HG03196 (cell line): ENCODE results near the gene POLR1A.
"Not testable (repeated sequence)": the region's sequence is repeated elsewhere in the genome, so short reads cannot be mapped to it uniquely, and the experiment has no call there.

ENCODE experiments used
- ATAC-seq: cut with Tn5 transposase; IDR thresholded peaks from one replicate; pipeline ENCODE4 v1.9.1; 2021; ENCODE audit not compliant: unreplicated experiment

POLR1A gene

DNA sequence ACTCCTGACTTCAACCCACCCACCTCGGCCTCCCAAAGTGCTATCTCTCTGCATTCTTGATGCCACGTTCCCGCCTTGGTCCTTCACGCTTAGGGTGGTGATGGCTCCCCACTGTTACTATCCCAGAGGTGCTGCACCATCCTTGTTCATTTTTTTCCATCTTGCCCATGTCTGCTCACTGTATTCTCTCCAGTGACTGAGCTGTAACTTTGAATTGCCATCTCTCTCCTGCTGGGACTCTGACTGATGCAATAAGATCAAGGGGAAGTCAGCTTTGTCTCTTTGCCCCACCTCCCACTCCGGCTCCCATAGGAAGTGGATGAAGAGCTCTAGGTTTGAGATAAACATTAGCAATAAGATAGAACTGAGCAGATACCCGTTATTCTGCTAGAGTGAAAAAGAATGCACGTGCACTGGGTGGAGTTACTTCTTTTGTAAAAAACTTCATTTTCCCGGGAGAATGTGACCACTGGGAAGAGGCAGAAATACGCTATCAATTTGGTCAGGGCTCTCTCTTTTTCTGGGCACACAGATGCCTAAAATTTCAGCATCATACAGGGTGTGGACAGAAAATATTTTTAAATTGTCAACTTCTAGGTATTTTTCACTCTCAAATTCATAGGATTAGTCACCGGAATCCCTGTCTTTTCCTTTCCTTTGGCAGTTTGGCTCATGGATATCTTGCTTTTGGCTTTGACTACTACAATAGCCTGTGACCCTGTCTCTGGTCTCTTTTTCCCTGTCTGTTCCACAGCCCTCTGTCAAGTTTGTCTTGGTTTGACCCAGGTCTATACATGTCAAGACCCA is 105.4 kb downstream of the POLR1A start:
- ATAC-seq, result no peak

DNA sequence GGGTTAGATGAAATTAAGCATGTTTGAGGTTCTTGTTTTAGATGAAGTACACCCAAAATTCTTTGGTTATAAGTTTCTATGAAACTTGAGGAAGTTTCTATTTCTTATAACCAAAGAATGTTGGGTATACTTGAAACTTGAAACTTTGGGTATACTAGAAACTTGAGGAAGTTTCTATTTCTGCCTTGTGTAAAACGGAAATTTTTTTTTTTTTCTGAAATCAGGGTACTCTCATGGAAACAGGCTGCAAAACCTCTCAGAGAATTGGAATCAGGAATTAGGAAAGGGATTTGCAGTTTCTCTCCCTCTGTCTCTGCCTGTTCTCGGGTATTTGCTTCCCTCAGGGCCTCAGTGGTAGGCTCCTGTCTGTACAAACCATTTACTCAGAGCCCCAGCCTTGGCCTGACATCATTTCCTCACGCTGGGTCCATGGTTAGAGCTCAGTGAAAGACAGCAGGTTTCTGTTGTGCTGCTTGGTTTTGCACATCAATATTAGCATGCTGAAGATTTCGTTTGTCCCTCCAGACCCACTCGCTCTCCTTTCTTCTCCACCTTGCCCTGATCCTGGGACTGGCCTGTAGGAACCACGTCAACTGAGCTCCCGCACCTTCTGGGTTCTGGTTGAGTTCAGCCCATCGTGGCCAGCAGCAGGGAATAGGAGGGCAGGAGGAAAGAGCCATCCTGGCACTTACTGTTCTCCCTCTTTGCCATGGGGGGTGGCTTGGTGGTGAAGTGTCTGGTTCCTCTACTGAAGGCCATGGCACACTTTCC is 106.4 kb downstream of the POLR1A start:
- ATAC-seq, result peak; percentile 67

DNA sequence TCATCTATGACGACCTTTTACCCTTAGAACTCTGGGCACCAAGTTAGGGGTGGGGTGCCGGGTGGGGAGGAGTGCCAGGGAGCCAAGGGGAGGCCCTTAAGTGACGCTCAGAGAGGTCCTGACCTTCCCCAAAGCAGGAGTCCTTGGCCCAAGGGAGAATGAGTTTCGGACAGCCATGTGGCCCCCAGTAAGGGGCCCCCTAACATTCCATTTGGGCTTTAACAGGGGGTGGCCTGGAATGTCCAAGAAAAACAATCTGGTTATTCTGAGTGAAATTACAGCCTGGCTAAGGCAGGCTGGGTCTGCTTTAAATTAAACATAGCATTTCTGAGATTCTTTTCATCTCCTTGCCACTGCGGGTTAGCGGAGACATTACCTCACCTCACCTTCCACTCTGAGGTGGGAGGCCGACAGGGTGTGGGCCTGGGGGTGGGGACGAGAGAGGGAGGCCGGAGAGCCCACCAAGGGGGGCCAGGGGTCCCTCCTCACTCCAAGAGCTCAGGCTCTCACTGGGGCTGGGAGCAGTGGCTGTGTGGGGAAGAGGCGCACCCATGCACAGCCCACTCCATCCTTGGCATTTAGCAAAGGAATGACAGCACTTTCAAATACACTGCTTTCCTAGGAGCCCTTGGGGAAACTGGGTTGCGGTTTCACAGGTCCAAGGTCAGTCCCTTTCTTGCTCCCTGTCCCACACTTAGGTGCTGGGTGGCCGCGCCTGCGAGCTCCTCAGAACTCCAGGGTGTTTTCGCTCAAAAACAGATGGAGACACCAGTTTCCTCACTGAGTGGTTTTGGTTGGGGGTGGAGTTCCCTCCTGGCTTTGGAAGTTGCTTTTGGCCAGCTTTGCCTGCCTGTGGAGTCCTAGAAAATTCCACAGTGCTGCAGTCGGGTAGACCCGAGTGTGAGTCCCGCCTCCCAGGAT is 107.4 kb downstream of the POLR1A start:
- no peak for ATAC-seq

DNA sequence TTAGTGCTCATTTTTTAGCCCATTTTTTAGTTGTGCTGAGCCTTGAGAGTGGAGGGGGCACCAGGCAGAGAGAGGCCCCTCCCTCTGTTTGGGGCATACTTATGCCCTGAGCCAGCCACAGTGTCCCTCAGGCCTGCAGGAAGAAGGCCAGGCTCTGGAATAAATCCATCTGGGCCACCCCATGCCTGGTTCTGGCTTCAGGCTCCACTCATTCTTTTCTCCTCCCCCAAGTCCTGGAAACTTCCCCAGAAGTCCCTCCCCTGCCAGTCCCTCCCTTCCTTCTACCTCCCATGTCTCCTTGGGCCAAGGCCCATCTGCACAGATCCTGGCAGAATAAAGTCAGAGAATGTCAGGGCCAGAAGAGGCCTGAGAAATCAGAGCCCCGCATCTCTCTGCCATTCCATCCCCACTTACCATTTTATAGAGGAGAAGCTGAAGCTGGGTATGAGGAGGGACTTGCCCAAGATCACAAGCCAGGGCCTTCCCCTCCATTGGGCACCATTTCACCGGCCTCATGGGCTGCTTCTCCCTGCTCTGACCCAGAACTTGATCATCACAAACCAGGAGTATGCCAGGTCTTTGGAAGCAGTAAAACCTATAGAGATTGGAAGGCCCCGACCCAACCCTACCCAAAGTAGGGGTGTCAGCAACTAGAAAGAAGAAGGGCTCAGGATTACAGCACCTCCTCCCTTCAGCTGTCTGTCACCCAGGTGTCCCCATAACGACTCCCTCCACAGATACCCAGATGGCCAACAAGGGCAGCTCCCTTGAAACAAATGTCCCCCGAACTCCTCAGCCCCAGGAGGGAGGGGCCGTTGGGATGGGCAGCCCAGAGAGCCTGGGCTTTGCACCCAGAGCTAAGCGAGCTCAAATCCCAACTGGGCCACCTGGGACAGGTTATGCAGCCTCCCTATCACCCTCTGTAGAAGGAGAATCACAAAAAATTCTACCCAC is 108.4 kb downstream of the POLR1A start:
- ATAC-seq, result no peak

DNA sequence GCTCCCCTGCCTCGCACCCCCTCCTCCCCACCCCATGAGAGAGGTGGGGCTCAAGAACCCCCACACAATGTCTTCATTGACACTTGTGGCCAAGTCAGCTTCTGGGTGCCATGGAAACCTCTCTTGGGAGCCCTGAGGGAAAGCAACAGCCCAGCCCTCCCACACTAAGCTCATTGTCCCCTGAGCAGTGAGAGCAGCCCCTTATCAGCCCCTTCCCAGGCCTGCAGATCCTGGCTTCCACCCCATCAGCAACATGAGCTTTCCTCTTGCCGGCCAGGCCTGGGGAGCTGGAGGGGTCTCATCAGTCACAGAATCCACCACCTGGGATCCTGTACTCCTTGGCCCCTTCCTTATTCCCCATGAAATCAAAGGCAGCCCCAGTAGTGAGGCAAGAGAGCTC is 109.1 kb downstream of the POLR1A start:
- no peak for ATAC-seq

DNA sequence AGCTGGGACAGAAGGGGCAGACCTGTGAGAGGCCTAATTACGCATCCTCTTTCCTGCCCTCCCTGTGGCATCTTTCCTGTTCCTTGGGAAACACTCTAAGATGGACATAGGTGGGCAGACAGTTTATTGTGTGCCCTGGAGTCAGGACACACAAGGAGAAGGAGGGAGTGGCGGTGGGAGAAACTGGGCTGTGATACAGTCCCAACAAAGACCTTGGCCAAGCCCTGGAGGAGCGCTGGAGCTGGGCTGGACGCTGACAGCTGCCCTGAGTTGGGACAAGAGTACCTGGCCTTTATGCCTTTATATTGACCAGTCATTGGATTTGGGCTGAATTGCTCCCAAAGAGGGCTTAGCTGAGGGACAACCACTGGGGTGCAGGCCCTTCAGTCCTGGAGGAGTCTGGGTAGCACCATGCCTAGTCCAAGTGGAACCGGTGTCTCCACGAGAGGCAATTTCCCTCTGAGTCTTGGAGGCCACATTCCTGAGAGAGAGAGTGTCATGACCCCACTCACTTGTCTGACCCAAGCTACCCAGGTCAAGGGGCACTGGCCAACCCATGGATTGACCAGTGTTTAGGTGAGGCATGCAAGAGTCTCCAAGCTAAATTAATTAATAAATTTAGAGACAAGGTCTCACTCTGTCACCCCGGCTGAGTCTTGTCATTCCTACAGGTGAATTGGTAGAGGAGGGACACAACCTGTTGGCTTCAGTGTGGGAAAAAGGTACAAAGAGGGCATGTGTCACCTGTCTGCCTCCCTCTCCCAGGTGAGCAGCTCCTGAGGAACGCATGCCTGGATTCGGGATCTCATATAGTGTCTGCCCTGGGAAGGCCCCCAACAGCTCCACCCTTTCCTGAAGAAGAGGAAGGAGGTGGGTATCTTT is 109.8 kb downstream of the POLR1A start:
- no peak for ATAC-seq

DNA sequence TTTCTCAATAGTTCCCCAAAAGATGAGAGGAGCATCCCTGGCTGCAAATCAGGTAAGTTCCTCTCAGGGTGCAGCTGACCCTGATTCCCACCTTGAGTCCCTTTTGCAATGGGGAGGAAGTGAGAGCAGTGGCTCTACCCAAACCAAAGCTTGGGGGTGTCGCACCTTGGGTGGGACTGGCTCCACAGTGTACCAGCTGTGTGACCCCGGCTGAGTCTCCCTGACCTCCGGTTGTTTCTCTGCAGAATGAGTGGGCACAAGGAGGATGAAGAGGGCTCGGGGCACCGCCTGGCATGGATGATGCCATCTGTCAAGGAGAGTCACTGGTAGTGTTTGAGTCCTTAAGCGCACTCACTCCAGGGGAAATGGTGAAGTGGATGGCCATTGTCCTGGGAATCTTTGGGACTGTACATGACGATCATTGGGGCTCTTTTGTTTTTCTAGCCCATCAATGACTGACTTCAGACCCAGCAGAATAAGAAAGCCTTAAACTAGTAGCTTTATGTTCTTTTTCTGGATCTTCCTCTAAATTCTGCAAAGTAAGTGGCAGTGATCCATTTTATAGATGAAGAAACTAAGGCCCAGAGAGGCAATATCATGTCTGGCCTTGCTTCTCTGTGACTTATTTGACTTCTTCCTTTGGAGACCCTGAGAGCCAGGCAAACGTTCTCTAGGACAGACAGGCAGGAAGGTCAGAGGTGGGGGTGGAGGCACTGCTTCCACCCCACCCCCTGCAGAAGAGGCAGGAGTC is 110.6 kb downstream of the POLR1A start:
- no peak for ATAC-seq

DNA sequence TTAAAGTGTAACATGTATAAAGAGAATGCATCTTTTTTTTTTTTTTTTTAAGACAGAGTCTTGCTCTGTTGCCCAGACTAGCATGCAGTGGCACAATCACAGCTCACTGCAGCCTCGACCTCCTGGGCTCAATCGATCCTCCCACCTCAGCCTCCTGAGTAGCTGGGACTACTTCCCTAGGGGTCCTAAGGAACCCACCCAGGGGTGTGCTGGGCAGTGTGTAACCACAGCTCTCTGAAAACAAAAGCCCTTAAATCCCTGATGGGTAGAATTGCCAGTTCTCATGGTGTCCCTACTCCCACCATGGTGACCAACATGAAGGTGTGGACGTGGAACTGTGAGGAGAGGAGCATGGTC is 111.3 kb downstream of the POLR1A start:
- ATAC-seq, result no peak

DNA sequence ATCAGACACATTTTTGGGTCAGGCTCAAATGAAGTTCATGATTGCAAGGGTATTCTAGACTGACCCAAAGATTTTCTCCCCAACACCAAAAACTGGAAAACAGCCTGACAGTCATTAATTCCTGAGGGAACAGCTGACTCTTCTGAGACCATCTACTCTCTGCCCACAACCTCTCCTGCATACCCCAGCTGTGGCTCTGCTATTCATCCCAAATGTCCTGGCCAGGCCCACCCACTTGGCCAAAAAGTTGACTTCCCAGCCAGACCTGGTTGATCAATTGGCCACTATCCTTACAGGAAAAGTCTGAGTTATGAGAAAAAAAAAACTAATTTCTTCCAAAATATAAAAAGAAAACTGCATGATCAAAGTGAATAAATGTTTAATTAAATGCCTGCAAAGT is 113.1 kb downstream of the POLR1A start:
- ATAC-seq, result no peak

DNA sequence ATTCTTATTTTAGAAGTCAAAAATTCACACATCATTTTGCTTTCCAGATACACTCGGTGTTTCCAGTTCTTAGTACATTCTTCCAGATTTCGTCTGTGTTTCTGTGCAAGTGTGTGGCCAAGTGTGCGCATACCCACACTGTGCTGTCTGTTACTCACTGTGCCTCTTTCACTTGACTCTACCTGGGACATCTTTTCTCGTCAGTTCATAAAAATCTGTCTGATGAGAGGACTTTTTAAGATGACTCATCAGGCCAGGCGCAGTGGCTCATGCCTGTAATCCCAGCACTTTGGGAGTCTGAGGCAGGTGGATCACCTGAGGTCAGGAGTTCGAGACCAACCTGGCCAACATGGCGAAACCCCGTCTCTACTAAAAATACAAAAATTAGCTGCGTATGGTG is 113.6 kb downstream of the POLR1A start:
- not testable (repeated sequence) for ATAC-seq

DNA sequence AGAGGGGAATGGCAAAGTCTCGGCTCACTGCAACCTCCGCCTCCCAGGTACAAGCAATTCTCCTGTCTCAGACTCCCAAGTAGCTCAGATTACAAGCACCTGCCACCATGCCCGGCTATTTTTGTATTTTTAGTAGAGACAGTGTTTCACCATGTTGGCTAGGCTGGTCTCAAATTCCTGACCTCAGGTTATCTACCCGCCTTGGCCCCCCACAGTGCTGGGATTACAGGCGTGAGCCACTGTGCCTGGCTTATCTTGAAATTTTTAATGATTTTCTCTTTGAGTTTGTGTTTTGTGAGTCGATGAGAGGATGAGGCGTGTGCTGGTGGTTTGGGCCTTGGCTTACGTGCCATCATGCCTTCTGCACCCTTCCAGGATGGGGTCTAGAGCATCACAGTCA is 115.6 kb downstream of the POLR1A start:
- ATAC-seq, result no peak

DNA sequence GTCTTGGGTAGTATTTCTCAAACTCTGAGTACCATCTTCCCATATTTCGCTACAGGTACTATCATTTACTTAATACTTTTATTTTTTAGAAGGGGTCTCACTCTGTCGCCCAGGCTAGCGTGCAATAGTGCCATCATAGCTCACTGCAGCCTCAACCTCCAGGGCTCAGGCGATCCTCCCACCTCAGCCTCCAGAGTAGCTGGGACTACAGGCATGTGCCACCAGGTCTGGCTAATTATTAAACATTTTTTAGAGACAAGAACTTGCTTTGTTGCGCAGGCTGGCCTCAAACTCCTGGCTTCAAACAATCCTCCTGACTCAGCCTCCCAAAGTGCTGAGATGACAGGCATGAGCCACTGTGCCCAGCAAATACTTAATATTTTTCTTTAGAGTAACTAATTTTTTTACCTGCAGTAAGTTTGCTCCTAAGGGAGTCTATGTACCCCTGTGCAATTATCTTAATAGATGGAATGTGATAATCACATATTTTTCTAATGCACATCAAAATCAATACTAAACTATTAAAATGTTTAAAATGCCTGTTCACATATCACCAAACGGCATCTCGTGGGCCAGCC is 116.3 kb downstream of the POLR1A start:
- ATAC-seq, result no peak

DNA sequence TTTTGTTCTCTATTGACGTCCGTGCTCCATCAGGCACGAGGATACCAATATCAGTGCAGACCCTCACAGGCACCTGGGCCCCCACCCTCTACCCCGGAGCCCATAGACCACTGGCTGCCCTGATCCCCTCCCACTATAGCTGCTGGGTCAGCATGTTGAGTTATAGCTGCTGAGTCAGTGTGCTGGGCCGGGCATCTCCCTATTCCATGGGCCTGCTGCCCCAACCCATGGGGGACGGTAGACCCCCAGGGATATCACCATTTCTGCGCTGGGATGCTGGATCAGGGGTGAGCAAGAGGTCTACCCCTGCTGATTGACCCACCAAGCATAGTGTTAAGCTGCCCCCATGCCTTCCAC is 116.8 kb downstream of the POLR1A start:
- ATAC-seq, result no peak

DNA sequence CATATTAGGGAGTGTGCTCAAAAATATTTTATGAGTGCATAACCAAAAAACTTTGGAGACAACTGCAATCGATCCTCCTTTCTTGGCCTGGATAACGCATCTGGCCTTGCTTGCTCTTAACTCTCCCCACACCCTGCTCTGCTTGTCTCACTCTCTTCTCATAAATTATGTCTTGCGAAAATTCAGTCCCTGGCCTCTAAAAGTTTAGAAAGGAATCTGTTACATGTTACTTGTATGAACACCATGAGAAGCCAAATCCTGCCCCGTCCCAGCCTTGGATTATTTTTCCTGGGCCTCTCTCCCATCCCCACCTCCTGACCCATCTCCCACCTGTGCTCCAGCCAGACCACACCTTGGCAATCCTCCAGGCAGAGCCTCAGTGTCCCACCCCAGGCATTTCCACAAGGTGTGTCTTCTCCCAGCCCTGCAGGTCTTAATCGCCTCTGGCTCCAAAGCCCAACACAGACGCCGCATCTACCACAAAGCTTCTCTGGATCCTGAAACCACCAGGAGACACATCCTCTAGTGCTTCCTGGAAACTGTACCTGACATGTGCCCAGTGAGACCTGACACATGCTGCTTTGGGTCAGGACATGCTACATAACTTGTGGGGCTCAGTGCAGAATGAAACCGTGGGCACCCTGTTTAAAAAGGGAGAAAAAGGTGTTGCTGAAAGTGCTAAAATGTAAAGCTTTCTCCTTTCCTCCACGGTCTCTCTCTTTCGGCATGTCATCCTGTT is 117.3 kb downstream of the POLR1A start:
- no peak for ATAC-seq

DNA sequence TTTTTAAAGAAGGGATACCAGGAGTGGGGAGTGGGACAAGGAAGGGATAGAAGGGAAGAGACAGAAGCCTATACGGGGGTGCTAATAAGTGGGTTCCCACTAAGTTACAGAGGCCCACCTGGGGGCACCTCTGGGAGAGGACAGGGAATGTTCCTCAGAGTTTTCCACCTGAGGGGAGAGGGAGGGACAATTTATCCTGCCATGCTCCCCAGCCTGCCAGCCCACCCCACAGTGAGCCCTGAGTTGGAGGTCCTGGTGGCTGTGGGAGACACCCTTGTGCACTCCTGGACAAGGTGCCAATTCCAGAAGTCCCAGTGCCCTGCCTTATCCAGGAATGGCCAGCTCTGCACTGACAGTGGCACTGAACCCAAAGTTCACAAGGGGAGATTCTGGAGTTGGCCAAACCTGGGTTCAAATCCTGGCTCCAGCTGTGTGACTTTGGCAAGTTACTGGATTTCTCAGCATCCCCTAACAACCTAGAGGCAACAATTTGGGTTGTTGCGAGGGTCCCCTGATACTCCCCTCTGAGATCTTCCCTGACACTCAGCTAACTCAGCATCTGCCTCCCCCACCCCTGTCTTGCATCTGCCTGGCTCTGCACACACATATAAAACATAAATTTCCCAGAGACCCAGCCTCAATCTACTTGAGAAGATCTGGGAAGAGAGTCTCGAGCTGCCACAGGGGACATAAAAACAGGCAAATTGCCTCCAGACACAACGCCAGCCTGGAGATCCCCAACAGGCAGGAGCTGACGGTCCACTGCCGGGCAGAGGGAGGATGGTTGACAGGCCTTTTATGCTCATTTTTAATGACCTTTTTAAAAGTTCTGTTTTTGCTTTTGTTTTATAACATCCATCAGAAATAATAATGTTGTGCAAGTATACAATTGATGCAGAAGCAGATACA is 118.2 kb downstream of the POLR1A start:
- ATAC-seq, result no peak

DNA sequence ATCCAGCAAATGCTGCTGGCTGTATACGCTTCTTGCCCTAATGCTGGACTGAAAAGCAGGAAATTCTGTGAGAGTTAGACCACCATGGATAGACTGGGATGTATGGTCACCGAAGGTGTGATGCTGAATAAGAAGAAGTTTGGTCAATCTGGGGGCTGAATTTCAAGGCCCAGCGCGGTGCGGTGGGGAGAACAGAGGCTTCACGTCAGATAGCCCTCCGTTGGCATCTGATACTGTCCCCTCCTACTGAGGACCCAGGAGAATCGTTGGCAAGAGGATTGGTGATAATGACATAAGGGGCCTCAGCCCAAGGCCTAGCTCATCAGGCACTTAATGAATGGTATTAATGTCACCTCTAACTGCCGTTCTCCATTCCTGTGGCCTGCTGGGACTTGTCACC is 119.6 kb downstream of the POLR1A start:
- no peak for ATAC-seq

DNA sequence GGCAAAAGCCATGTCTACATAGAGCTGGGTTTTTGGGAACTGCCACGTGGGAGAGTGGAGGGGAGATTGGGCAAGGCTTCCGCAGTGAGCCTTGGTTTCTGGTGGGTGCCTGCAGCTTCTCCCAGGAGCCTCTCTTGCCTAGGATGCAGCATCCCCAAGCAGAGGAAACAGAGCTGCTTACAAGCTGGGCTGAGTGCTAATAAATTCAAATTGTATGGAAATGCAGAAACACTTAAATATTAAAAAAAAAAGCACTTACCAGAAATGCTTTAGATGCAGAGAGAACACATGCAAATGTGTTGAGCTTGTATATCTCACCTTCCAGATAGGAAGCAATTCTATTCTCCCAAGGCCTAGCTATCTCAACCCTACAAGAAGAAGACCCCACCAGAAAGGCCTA is 120.9 kb downstream of the POLR1A start:
- no peak for ATAC-seq
